Natural killer cell (primary cell): ENCODE results near the gene NFATC2IP. TPM values are rescaled to one million over a fixed set of nuclear protein-coding genes. Genes with fewer than 3 reads are reported as not detected.

Experiments used
- ATAC-seq, 3 donors: fragments of 150-1000 bp in 2 of 3; fragments of 200-7000 bp in 1 of 3; cut with Tn5 transposase; 1 replicate in 1 of 3; 2 replicates in 2 of 3; pipeline ENCODE4 v1.10.0; 2021; ENCODE audit warnings: mild to moderate bottlenecking in 2 of 3, moderate library complexity in 2 of 3
- DNase-seq, 2 donors: peaks; one replicate each; pipeline versions ENCODE4 v3.0.0 to v3.0.0-alpha.2; 2013 to 2021; ENCODE audit warnings: mixed read lengths in 1 of 2
- H3K27ac ChIP-seq: one replicate; pipeline ENCODE4 v1.5.1; 2013; ENCODE audit warnings: mild to moderate bottlenecking, low read length
- H3K27me3 ChIP-seq: one replicate; pipeline ENCODE4 v1.6.1; 2013; ENCODE audit warnings: low read length; ENCODE audit not compliant: control insufficient read depth, insufficient read depth
- H3K36me3 ChIP-seq: one replicate; pipeline ENCODE4 v1.6.1; 2013; ENCODE audit warnings: low read length; ENCODE audit not compliant: control insufficient read depth, insufficient read depth
- H3K4me1 ChIP-seq: one replicate; pipeline ENCODE4 v1.6.1; 2013; ENCODE audit warnings: low read length; ENCODE audit not compliant: control insufficient read depth, insufficient read depth
- H3K4me3 ChIP-seq: one replicate; pipeline ENCODE4 v1.5.1; 2013; ENCODE audit warnings: low read length
- H3K9me3 ChIP-seq: one replicate; pipeline ENCODE4 v1.6.1; 2013; ENCODE audit warnings: low read length; ENCODE audit not compliant: control insufficient read depth, insufficient read depth
- H3K27ac Mint-ChIP-seq, 2 donors: one replicate each; pipeline ENCODE4 v1.8.0; 2022; ENCODE audit warnings: mild to moderate bottlenecking in 2 of 2, mixed read lengths in 2 of 2, moderate library complexity in 1 of 2
- H3K27me3 Mint-ChIP-seq, 2 donors: one replicate each; pipeline ENCODE4 v1.8.0; 2022; ENCODE audit warnings: low read depth in 2 of 2, mixed read lengths in 2 of 2
- H3K36me3 Mint-ChIP-seq: one replicate; pipeline ENCODE4 v1.8.0; 2022; ENCODE audit warnings: mixed read lengths
- H3K4me1 Mint-ChIP-seq, 2 donors: one replicate each; pipeline ENCODE4 v1.8.0; 2022; ENCODE audit warnings: mixed read lengths in 2 of 2
- H3K4me3 Mint-ChIP-seq: one replicate; pipeline ENCODE4 v1.8.0; 2022; ENCODE audit warnings: mild to moderate bottlenecking, moderate library complexity, mixed read lengths
- H3K9me3 Mint-ChIP-seq, 2 donors: one replicate each; pipeline ENCODE4 v1.8.0; 2022; ENCODE audit warnings: mixed read lengths in 2 of 2
- CTCF ChIP-seq: fragments of 200-600 bp; IDR thresholded peaks from one replicate; pipeline ENCODE4 v1.8.0; 2022; ENCODE audit warnings: antibody characterized with exemption
- WGBS: methylation state at CpG from one replicate; pipeline ENCODE4 v1.1.7; 2013; ENCODE audit warnings: missing lambda C conversion rate; ENCODE audit not compliant: insufficient coverage; 5-methylcytosine and 5-hydroxymethylcytosine counted together
- intact Hi-C: fragments of 100-400 bp; cut with micrococcal nuclease; formaldehyde crosslinking; loops from one replicate; pipeline ENCODE4 v1.14.2; 2022
- total RNA-seq, 4 donors: library from RNA; stranded (reverse); fragments of 120-200 nt in 1 of 4; gene quantifications; one replicate each; pipeline versions ENCODE4 v1.2.3 to v1.2.4, GENCODE V29; 2013 to 2022

NFATC2IP gene
- total RNA-seq, 3 donors from 2014 or later (not counting 1 experiment from before 2014, with no cell fraction given) = 87.1 to 132 (median 108) TPM

GRCh38 chr16:28991687-28992086 lies 41.0 kb downstream of the NFATC2IP start:
- H3K4me3 Mint-ChIP-seq = no peak overlapping the region
- Histone ChIP-seq H3K27me3 (no peaks in the 10 kb centered on the region), H3K36me3 (peaks cover 34% of the 10 kb centered on the region), H3K4me1 (peaks cover 33% of the 10 kb centered on the region), H3K9me3 (no peaks in the 10 kb centered on the region), H3K27ac (no peak overlapping the region), H3K4me3 (no peak overlapping the region)
- no peak for TF ChIP-seq CTCF
- DNase-seq (no peak), ATAC-seq (no peak)
- peaks cover 0 to 5% of the 10 kb centered on the region in 2 donors for H3K9me3 Mint-ChIP-seq
- intact Hi-C loops = no loop called here
- whole genome bisulfite sequencing = 93% methylated on average over 8 of the region's 8 CpGs
- H3K36me3 Mint-ChIP-seq = no peaks in the 10 kb centered on the region
- H3K4me1 Mint-ChIP-seq = peaks cover 9 to 38% of the 10 kb centered on the region in 2 donors
- H3K27me3 Mint-ChIP-seq = no peaks in the 10 kb centered on the region
- H3K27ac Mint-ChIP-seq = peak overlapping the region in 1 of 2 donors; percentile 62

GRCh38 chr16:28992496-28992895 lies 41.8 kb downstream of the NFATC2IP start:
- H3K27me3 Mint-ChIP-seq = no peaks in the 10 kb centered on the region
- intact Hi-C loops = no loop called here
- H3K4me3 Mint-ChIP-seq = no peak overlapping the region
- WGBS = 95% methylated on average over 10 of the region's 10 CpGs
- H3K27ac ChIP-seq = no peak overlapping the region
- ATAC-seq = no peak
- no peaks in the 10 kb centered on the region for H3K9me3 ChIP-seq
- H3K9me3 Mint-ChIP-seq = no peaks in the 10 kb centered on the region
- H3K4me1 Mint-ChIP-seq = peaks cover 2 to 31% of the 10 kb centered on the region in 2 donors
- H3K27me3 ChIP-seq = no peaks in the 10 kb centered on the region
- no peak for TF ChIP-seq CTCF
- no peaks in the 10 kb centered on the region for H3K36me3 Mint-ChIP-seq
- H3K4me1 ChIP-seq = peaks cover 25% of the 10 kb centered on the region
- H3K36me3 ChIP-seq = peaks cover 26% of the 10 kb centered on the region
- no peak for DNase-seq
- no peak overlapping the region for H3K27ac Mint-ChIP-seq
- H3K4me3 ChIP-seq = no peak overlapping the region

GRCh38 chr16:28998837-28999236 lies 48.1 kb downstream of the NFATC2IP start:
- no peaks in the 10 kb centered on the region for H3K27me3 Mint-ChIP-seq
- Histone ChIP-seq H3K9me3 (no peaks in the 10 kb centered on the region), H3K27me3 (no peaks in the 10 kb centered on the region), H3K4me3 (no peak overlapping the region), H3K36me3 (no peaks in the 10 kb centered on the region), H3K4me1 (no peaks in the 10 kb centered on the region), H3K27ac (no peak overlapping the region)
- no peak overlapping the region for H3K27ac Mint-ChIP-seq
- H3K36me3 Mint-ChIP-seq = no peaks in the 10 kb centered on the region
- no peak for DNase-seq
- WGBS = 91% methylated on average over 3 of the region's 3 CpGs
- no peak overlapping the region for H3K4me3 Mint-ChIP-seq
- ATAC-seq = no peak
- TF ChIP-seq CTCF = no peak
- H3K9me3 Mint-ChIP-seq = no peaks in the 10 kb centered on the region
- intact Hi-C loops = no loop called here
- H3K4me1 Mint-ChIP-seq = peaks cover 0 to 4% of the 10 kb centered on the region in 2 donors

GRCh38 chr16:28999577-28999976 lies 48.8 kb downstream of the NFATC2IP start:
- 57% methylated on average over 4 of the region's 4 CpGs for WGBS
- Histone ChIP-seq H3K4me3 (no peak overlapping the region), H3K27me3 (no peaks in the 10 kb centered on the region), H3K4me1 (no peaks in the 10 kb centered on the region), H3K36me3 (no peaks in the 10 kb centered on the region), H3K27ac (no peak overlapping the region), H3K9me3 (no peaks in the 10 kb centered on the region)
- Mint-ChIP-seq H3K27ac (no peak overlapping the region), H3K4me1 (peaks cover 0 to 4% of the 10 kb centered on the region in 2 donors), H3K4me3 (no peak overlapping the region), H3K27me3 (no peaks in the 10 kb centered on the region), H3K36me3 (no peaks in the 10 kb centered on the region), H3K9me3 (no peaks in the 10 kb centered on the region)
- TF ChIP-seq CTCF = no peak
- ATAC-seq (no peak), DNase-seq (no peak)
- intact Hi-C loops = no loop called here
